Colon (tissue), 2 donors: ENCODE data around the gene KCNJ5.

Experiments
- FAIRE-seq: peaks from 2 replicates; lab custom pipeline; 2012; peaks lifted over from hg19 to GRCh38; lab: Jason Lieb, UNC
- donor health status: control.
- donor health status: control.

The KCNJ5 gene

DNA sequence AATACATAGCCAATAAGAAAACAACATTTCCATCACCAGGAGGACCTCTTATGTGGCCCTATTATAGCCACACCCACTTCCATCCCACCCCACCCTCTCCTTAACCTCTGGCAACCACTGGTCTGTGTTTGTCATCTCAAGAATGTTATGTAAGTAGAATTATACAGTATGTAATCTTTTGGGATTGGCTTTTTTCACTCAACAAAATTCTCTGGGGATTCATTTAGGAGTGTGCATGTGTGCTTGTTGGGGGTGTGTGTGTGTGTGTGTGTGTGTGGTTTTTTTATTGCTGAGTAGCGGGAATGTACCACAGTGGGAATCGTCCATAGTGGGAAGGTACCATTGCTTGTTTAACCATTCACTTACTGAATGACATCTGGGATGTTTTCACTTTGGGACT, 5.2 kb downstream of the KCNJ5 start:
- no peak for FAIRE-seq

DNA sequence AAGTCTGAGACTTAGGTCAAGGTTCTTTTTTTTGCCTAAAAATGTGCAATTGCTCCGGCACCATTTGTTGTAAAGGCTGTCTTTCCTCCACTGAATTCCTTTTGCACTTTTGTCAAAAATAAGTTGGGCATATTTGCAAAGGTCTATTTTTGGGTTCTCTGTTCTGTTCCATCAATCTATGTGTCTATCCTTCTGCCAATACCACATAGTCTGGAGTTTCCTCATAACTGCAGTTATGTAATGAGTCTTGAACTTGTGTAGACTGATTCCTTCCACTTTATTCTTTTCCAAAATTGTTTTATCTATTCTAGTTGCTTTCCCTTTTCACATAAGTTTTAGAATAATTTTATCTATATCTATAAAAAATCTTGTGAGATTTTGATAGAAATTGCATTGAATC, 6.7 kb downstream of the KCNJ5 start:
- no peak for FAIRE-seq

DNA sequence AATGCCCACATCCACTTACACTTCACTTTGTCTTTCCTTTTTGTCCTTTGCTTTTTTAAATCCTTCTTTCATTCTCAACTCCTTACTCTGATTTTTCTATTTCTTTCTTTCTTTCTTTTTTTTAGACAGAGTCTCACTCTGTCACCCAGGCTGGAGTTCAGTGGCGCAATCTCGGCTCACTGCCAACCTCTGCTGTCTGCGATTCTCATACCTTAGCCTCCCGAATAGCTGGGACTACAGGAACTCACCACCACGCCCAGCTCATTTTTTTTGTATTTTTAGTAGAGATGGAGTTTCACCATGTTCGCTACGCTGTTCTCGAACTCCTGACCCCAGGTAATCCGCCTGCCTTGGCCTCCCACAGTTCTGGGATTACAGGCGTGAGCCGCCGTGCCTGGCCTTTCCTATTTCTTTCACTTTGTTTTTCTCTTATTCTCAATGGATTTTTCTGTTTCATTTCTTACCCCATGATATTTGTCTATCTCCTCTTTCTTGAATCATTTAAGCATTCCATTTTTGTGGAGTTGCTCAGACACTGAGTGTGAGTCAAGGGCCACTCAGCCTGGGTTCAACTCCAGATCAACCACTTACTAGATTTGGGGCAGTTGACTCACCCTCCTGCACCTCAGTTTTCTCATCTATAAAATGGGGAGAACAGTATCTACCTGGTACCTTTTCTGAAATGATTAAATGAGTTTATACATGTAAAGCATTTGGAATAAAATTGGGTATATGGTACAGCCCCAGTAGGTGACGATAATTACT, 7.6 kb downstream of the KCNJ5 start:
- no peak for FAIRE-seq

GRCh38 chr11:128900468-128900867, 9.3 kb downstream of the KCNJ5 start:
- FAIRE-seq: no peak

DNA sequence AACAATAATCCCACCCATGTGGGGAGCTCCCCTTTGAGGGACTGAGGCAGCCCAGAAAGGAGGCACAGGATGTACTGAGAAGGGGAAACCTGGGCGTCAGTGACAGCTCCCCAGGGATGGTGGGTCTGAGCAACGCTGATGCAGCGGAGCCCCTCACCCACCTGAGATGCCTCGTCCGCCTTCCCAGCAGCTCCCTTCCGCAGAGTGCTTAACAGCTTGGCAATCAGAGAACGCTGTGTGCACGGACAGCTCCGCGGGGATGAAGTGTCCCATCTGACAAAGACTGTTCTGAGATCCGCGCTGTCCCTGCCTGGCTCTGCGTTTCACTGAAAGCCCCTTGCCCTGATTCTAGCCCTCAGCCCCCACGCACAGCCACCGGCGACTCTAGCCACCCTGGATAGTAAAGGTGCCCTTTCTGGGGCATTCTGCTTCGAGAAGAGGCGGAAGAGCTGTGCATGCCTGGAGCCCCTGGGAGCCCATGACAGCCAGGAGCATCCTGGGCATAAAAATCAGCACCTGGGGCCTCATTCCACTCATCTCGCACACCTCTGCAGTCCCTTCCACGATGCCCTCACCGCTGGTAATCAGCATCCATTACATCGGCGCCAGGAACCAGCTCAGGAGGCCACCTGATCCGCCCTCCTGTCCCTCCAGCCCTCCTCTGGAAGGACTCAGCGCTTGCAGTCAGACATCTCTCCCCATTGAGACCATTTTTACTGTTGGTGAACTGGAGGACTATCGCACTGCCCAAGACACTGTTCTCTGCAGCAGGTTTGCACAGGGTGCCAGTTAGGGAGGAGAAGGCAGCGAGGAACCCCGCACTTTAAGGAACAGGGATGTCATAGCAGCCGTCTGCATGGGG, 10.7 kb downstream of the KCNJ5 start:
- FAIRE-seq: no peak

DNA sequence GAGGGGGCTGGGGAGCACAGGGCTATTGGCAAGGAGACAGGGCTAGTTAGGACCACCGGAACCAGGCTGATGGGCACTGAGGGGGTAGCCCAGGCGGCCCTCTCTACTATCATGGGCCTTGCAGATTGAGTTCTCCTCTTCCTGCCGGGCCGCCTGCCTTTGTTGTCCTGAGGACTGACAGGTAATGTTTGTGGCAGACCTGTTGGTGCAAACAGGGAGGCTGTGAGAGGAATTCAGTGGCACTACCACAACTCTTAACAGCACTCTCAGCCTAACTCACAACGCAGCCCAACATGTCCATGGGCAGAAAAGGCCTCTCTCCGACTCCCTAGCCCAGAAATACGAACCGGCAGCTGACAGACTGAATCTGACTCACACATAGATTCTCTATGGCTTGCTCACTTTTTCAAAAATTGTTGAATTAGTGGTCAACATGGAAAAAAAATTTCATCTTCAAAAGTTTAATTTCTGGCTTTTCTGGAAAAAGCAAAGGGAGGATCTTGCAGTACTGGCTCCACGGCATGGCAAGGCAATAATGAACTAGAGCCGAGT, 11.4 kb downstream of the KCNJ5 start:
- no peak for FAIRE-seq

- FAIRE-seq: no peak
These were observed 12.3 kb downstream of the KCNJ5 start for GRCh38 chr11:128903248-128904061.

GRCh38 chr11:128904303-128904655, 13.1 kb downstream of the KCNJ5 start:
- FAIRE-seq: no peak

DNA sequence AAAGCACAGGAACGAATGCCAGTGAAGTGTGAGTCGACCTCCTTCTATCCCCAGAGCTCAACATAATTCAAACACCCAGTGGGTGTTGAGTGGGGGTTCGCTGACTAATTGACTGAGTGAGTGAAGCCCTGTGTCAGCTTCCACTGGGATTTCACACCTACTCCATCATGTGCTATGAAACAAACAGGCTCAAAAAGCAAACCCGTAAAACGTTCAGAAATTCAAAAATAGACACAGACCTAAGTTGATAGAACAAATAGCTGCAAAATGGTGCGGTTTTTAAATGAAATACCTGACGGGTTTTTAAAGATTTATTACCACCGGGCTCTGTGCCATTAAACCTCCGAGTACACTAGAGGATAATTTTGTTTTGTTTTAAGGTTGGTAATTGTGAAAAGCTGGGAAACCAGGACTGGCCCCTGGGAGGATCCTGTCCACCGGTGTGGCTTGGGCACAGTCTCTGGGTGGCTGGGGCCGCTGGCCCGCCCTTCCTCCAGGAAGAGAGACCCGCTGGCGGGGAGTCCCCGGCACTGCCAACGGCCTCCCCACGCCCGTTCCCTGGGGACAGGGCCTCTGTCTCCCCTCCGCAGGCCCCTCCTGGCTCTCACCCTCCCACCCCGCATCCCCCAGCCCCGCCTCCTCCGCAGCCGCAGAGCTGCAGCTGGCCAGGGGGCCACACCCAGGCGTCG, 13.6 kb downstream of the KCNJ5 start:
- FAIRE-seq: no peak

DNA sequence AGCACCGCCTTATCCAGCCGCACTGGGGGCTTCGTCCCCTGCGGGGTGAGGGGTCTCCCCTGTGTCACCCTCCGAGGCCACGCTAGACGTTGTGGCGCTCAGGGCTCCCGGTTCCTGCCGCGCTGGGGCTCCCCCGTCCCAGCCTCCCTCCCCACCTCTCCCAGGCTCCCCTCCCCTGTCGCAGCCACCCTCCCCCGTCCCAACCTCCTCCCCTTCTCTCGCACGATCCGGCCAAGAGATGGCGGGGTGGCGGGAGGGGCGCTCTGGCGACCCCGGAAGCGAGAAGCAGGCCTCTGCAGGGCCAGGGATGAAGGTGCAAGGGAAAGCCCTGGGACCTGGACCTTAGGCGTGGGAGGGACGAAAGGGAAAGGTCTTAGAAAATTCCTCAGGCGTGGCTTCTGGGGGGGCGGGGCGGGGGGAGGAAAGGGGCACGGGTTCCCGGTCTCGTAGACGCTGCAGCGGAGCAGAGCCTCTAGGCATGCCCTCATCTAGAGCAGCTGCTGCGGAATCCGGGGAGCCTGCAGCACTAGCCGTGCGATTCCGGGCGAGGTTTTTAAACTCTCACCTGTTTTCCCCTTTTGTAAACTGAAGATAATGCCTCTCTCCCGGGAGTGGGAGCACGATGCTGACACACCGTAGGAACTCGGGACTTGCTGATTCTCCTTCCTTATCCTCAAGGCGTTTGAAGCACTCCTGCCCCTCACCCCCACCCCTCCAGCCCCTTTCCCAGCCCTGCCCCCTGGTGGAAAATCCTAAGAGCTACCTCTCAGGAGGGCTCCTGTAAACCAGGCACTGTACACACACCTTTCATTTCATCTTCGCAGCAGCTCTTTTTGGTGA, 14.4 kb downstream of the KCNJ5 start:
- no peak for FAIRE-seq

DNA sequence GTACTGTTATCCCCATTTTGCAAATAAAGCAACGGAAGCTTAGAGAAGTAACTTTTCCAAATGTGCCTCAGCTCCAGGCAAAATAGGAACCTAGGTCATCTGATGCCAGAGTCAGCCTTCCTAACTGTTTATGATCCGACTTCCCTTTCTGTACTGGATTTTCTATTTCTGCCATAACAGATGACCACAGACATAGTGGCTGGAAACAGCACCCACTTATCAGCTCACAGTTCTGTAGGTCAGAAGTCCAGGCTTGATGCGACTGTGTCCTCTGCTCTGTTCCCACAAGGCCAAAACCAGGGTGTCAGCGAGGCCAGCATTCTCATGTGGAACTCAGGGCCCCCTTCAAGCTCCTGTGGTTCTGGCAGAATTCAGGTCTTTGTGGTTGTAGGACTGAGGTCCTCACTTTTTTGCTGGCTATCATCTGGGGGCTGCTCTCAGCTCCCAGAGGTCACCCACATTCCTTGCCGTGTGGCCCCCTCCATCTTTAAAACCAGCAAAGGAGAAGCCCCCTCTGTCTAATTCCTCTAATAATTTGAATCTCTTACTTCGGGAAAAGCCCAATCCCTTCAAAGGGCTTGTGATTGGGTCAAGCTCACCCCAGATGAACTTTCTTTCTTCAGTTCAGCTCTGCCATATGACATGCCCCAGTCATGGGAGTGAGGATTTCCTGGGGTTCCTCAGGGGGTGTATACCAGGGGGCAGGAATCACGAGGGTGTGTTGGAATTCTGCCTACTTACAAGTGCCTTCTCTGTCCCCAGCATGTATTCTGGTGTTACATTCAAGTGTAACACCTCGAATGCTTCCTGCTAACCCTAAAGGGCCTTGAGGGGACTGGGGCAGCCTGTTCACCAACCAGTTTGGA, 15.3 kb downstream of the KCNJ5 start:
- no peak for FAIRE-seq

GRCh38 chr11:128907585-128907984, 16.4 kb downstream of the KCNJ5 start:
- no peak for FAIRE-seq

GRCh38 chr11:128908391-128909246, 17.5 kb downstream of the KCNJ5 start:
- FAIRE-seq: no peak

DNA sequence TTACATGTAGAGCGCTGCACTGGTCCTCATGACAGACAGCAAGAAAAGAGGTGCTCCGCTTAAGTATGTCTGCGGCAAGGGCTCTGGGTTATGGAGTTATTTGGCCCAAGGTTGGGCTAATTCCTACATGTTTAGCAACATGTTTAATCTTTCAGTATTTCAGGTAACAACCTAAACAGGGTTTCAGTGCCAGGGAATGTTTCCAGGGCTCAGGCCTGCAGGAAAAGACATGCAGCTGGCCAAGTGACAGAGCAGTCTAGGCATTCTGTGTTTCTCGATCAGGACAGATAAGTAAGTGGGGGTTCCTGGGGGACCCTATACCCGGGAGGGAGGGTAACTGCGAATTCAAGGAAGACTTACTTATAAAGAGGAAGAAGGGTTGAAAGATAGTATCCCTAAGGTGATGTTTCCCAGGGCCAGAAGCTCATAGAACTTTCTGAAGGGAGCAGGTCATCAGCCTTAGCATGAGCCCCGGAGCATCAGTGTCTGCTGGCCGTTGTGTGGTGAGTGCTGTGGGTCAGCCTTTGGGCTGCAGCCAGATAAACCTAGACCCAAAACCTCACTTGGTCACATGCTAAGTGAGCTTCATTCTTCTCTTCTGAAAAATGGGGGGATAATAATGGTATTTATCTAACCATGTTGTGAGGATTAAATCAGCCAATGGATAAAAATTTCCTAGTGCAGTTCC, 18.4 kb downstream of the KCNJ5 start:
- no peak for FAIRE-seq

DNA sequence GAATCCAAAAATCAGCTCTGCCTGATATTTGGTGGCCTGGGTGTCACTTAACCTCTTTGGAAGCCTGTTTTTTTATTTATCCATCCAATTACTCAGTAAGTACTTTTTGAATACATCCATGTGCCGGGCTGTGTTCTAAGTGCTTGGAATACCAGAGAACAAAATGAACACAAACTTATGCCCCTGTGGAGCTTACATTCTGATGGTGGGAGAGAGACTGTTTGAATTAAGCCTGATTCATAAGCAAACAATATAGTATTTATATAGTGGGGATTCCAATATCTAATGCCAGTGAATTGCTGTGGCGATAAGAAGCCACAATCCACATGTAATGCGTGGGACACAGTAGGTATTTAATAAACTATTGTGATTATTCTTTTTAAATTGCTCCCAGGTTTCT, 19.4 kb downstream of the KCNJ5 start:
- no peak for FAIRE-seq

DNA sequence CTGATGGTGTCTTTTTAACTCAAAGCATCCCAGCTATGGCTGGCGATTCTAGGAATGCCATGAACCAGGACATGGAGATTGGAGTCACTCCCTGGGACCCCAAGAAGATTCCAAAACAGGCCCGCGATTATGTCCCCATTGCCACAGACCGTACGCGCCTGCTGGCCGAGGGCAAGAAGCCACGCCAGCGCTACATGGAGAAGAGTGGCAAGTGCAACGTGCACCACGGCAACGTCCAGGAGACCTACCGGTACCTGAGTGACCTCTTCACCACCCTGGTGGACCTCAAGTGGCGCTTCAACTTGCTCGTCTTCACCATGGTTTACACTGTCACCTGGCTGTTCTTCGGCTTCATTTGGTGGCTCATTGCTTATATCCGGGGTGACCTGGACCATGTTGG, 20.1 kb downstream of the KCNJ5 start:
- FAIRE-seq: no peak

- FAIRE-seq: no peak
These were observed 20.5 kb downstream of the KCNJ5 start for GRCh38 chr11:128911701-128912100.

DNA sequence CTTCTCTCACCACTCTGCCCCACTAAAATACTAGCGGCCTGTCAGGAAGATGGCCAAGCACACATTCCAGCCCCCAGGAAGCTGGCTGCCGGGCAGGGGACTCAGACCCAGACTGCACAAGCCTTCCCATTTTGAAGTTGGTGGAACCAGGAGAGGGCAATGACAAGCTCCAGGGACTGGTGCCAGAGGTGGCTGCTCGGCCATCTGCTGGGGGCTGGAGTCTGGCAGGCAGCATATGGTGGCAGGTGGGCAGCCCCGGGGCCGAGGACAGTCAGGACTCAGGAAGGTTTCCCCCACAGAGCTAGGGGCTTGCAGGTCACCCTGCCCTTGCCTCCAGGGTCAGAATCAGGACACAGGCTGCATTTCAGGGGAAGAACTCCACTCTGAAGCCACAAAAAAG, 22.6 kb downstream of the KCNJ5 start:
- no peak for FAIRE-seq
